K562 (cell line): ENCODE data around the gene UPF2. TPM values are rescaled to one million over a fixed set of nuclear protein-coding genes. Genes with fewer than 3 reads are reported as not detected.

Experiments used
- ATAC-seq: fragments of 200-7000 bp; cut with Tn5 transposase; 3 replicates; pipeline ENCODE4 v1.9.1; 2020; ENCODE audit warnings: moderate library complexity
- BruUV-seq: library from RNA; stranded (reverse); fragments of 400-500 nt; replicated peaks from 2 replicates; lab custom pipeline; 2021; lab: Mats Ljungman, UMichigan
- CTCF ChIA-PET: fragments of 300-600 bp; formaldehyde crosslinking; extraction: SDS; loops from one replicate; lab custom pipeline; 2021; ENCODE audit warnings: low intra/inter-chr PET ratio; lab: Yijun Ruan, JAX
- POLR2A ChIA-PET: fragments of 300-600, 350-650 bp; sonication (Branson Sonifier 250); formaldehyde crosslinking; extraction: SDS; loops from one replicate; lab custom pipeline; 2021; ENCODE audit warnings: antibody characterized with exemption, inconsistent platforms; lab: Yijun Ruan, JAX
- DNase-seq, 4 experiments: peaks; one replicate each; pipeline versions ENCODE4 v3.0.0 to v3.0.0-alpha.2; 2011 to 2018; ENCODE audit warnings: low spot score in 3 of 4, mixed read lengths in 3 of 4; ENCODE audit errors: extremely low read depth in 1 of 4
- FAIRE-seq: peaks from 2 replicates; lab custom pipeline; 2011; peaks lifted over from hg19 to GRCh38; lab: Jason Lieb, UNC
- H2AFZ ChIP-seq: 2 replicates; pipeline ENCODE4 v1.6.0; 2011; ENCODE audit warnings: low read depth, low read length, control low read depth, inconsistent platforms
- H3K27ac ChIP-seq: fragments of 200-600 bp; 3 replicates; pipeline ENCODE4 v1.8.0; 2011; ENCODE audit warnings: low read depth, mild to moderate bottlenecking, control low read depth, inconsistent platforms, low read length, moderate library complexity, mixed read lengths; ENCODE audit errors: extremely low read depth
- H3K27me3 ChIP-seq, 2 experiments: fragments of 300-600 bp in 1 of 2; 2 replicates in 1 of 2; 3 replicates in 1 of 2; pipeline versions ENCODE4 v1.6.0 to v1.8.0; 2011; ENCODE audit warnings: inconsistent platforms in 2 of 2, low read length in 2 of 2, mild to moderate bottlenecking in 1 of 2, mixed read lengths in 1 of 2, moderate library complexity in 1 of 2; ENCODE audit not compliant: control insufficient read depth in 2 of 2, insufficient read depth in 2 of 2
- H3K36me3 ChIP-seq: fragments of 300-600 bp; 3 replicates; pipeline ENCODE4 v1.8.0; 2011; ENCODE audit warnings: mild to moderate bottlenecking, low read length, inconsistent platforms; ENCODE audit not compliant: control insufficient read depth, insufficient read depth
- H3K4me1 ChIP-seq, 2 experiments: fragments of 200-600 bp in 1 of 2; replicated peaks in 1 of 2; 2 replicates in 1 of 2; 3 replicates in 1 of 2; pipeline versions ENCODE4 v1.5.1 to v1.8.0; 2011; ENCODE audit warnings: inconsistent platforms in 2 of 2, low read length in 2 of 2, mild to moderate bottlenecking in 1 of 2, mixed read lengths in 1 of 2, moderate library complexity in 1 of 2; ENCODE audit not compliant: control insufficient read depth in 2 of 2, insufficient read depth in 2 of 2
- H3K4me2 ChIP-seq: 2 replicates; pipeline ENCODE4 v1.6.1; 2011; ENCODE audit warnings: low read length, control low read depth, inconsistent platforms, mixed read lengths; ENCODE audit not compliant: insufficient read depth
- H3K4me3 ChIP-seq: fragments of 200-600 bp; sonication (generic), shearing (Covaris generic); 2 replicates; pipeline ENCODE4 v1.5.1; 2016; ENCODE audit warnings: control low read depth, inconsistent platforms
- H3K79me2 ChIP-seq: fragments of 200-600 bp; 3 replicates; pipeline ENCODE4 v1.8.0; 2011; ENCODE audit warnings: low read length, inconsistent platforms; ENCODE audit not compliant: control insufficient read depth, insufficient read depth
- H3K9ac ChIP-seq, 2 experiments: 2 replicates each; pipeline versions ENCODE4 v1.6.0 to v1.6.1; 2011; ENCODE audit warnings: low read depth in 2 of 2, low read length in 2 of 2, control low read depth in 1 of 2, inconsistent platforms in 1 of 2, mild to moderate bottlenecking in 1 of 2, mixed read lengths in 1 of 2; ENCODE audit not compliant: insufficient read depth in 1 of 2
- H3K9me1 ChIP-seq: one replicate; pipeline ENCODE4 v1.6.0; 2011; ENCODE audit warnings: inconsistent platforms, mild to moderate bottlenecking, low read length, moderate library complexity; ENCODE audit not compliant: control insufficient read depth, insufficient read depth
- H3K9me3 ChIP-seq: replicated peaks from 2 replicates; pipeline ENCODE4 v1.5.1; 2011; ENCODE audit warnings: low read depth, low read length, inconsistent platforms; ENCODE audit not compliant: control insufficient read depth, insufficient read depth
- H4K20me1 ChIP-seq: replicated peaks from 2 replicates; pipeline ENCODE4 v1.6.1; 2011; ENCODE audit warnings: low read length, inconsistent platforms, mixed read lengths; ENCODE audit not compliant: control insufficient read depth, insufficient read depth
- ARHGAP35 ChIP-seq: fragments of 450-650 bp; IDR thresholded peaks from 2 replicates; pipeline ENCODE4 v1.6.1; 2018; ENCODE audit not compliant: partially characterized antibody
- BDP1 ChIP-seq: IDR thresholded peaks from 3 replicates; pipeline ENCODE4 v1.6.1; 2011; ENCODE audit not compliant: insufficient read length, insufficient read depth
- BMI1 ChIP-seq: fragments of 150-350 bp; IDR thresholded peaks from 2 replicates; pipeline ENCODE4 v1.6.1; 2014; ENCODE audit warnings: low read length
- EP400 ChIP-seq: fragments of 450-650 bp; IDR thresholded peaks from 2 replicates; pipeline ENCODE4 v1.6.1; 2017; ENCODE audit warnings: antibody characterized with exemption, mild to moderate bottlenecking, moderate library complexity
- ERF ChIP-seq: fragments of 450-650 bp; formaldehyde crosslinking; IDR thresholded peaks from 2 replicates; pipeline ENCODE4 v1.4.0; 2020; ENCODE audit warnings: mild to moderate bottlenecking, mixed read lengths
- HDGF ChIP-seq: fragments of 450-650 bp; IDR thresholded peaks from 2 replicates; pipeline ENCODE4 v1.6.1; 2016
- JUN ChIP-seq, 2 experiments: sonication (generic) in 1 of 2; formaldehyde crosslinking in 1 of 2; IDR thresholded peaks; 2 replicates each; pipeline versions ENCODE4 v1.6.1 to v1.8.0; 2012 to 2022; ENCODE audit warnings: borderline replicate concordance in 2 of 2, mild to moderate bottlenecking in 2 of 2, improper control_type of control experiment in 1 of 2, low read depth in 1 of 2, low read length in 1 of 2, missing genetic modification reagents in 1 of 2
- JUND ChIP-seq, 2 experiments: IDR thresholded peaks; 2 replicates in 1 of 2; 3 replicates in 1 of 2; pipeline ENCODE4 v1.6.1; 2011; ENCODE audit warnings: borderline replicate concordance in 2 of 2, low read depth in 2 of 2, low read length in 2 of 2, improper control_type of control experiment in 1 of 2, missing biosample characterization in 1 of 2, missing genetic modification characterization in 1 of 2, missing genetic modification reagents in 1 of 2
- MTA3 ChIP-seq: fragments of 450-650 bp; formaldehyde crosslinking; IDR thresholded peaks from 2 replicates; pipeline ENCODE4 v1.6.1; 2017; ENCODE audit warnings: mild to moderate bottlenecking, borderline replicate concordance
- NCOA1 ChIP-seq: fragments of 450-650 bp; IDR thresholded peaks from 2 replicates; pipeline ENCODE4 v1.6.1; 2016; ENCODE audit warnings: low read depth
- NFXL1 ChIP-seq: fragments of 450-650 bp; formaldehyde crosslinking; IDR thresholded peaks from 2 replicates; pipeline ENCODE4 v1.4.0; 2021; ENCODE audit warnings: mild to moderate bottlenecking
- NKRF ChIP-seq: fragments of 450-650 bp; IDR thresholded peaks from 2 replicates; pipeline ENCODE4 v1.6.1; 2016; ENCODE audit warnings: borderline replicate concordance
- PURB ChIP-seq: sonication (generic); formaldehyde crosslinking; IDR thresholded peaks from 2 replicates; pipeline ENCODE4 v1.9.0; 2021; ENCODE audit warnings: low read depth, mild to moderate bottlenecking, missing genetic modification reagents
- RAD51 ChIP-seq: fragments of 450-650 bp; IDR thresholded peaks from 2 replicates; pipeline ENCODE4 v1.7.1; 2016; ENCODE audit warnings: low read depth, mild to moderate bottlenecking, borderline replicate concordance
- SIRT6 ChIP-seq: IDR thresholded peaks from one replicate; pipeline ENCODE4 v1.6.1; 2012; ENCODE audit warnings: low read depth, mild to moderate bottlenecking, control low read depth, inconsistent platforms, low read length, moderate library complexity
- ZNF277 ChIP-seq: fragments of 250-450 bp; sonication (Bioruptor Pico); IDR thresholded peaks from 2 replicates; pipeline ENCODE4 v1.8.0; 2022; ENCODE audit warnings: inconsistent platforms, mild to moderate bottlenecking, moderate library complexity, borderline replicate concordance
- ZNF717 ChIP-seq: fragments of 250-450 bp; sonication (Bioruptor Pico); IDR thresholded peaks from 2 replicates; pipeline ENCODE4 v1.5.0; 2021
- WGBS: fragments of 100-300 bp; shearing (Covaris generic); methylation state at CpG from one replicate; pipeline ENCODE4 v1.1.6; 2016; ENCODE audit warnings: low coverage, mixed read lengths; ENCODE audit not compliant: insufficient coverage; ENCODE audit errors: missing lambda C conversion rate; 5-methylcytosine and 5-hydroxymethylcytosine counted together
- in situ Hi-C: fragments of 300-500 bp; cut with MboI; formaldehyde crosslinking; loops from 4 replicates; pipeline ENCODE4 v1.15.0; 2018; ENCODE audit warnings: inconsistent platforms, mixed read lengths
- intact Hi-C: fragments of 100-400 bp; cut with micrococcal nuclease; formaldehyde crosslinking; loops from 2 replicates; pipeline ENCODE4 v1.14.2; 2022
- polyA plus RNA-seq, 8 experiments: library from polyadenylated mRNA; depleted of rRNA in 4 of 8; stranded (reverse) in 5 of 8; unstranded in 3 of 8; fragments of >200 nt; fragmentation: Nextera tagmentation in 2 of 8; fragmentation: Illumina TruSeq in 1 of 8; extraction: Ambion mirVana in 2 of 8; extraction: Trizol in 1 of 8; gene quantifications; 2 replicates each; pipeline versions ENCODE4 v1.2.1 to v1.2.3, GENCODE V29; 2011 to 2014; ENCODE audit warnings: inconsistent platforms in 1 of 8, missing spikeins in 1 of 8
- total RNA-seq, 7 experiments: library from RNA; depleted of rRNA in 6 of 7; stranded (reverse); fragments of >200 nt in 6 of 7; fragmentation: Illumina TruSeq in 2 of 7; extraction: Trizol in 2 of 7; gene quantifications; 2 replicates each; pipeline versions ENCODE4 v1.2.1 to v1.2.3, GENCODE V29; 2011 to 2021; ENCODE audit warnings: low replicate concordance in 1 of 7
- TF ChIP-seq, protein P1 (sequence below): fragments of 200-800 bp; sonication (Bioruptor generic); IDR thresholded peaks from 2 replicates; pipeline ENCODE4 v1.6.1; 2017; ENCODE audit warnings: missing genetic modification characterization, missing compliant biosample characterization

The UPF2 gene
- total and polyA plus RNA-seq, 9 of the 15 experiments (the other 6 are each of a cell fraction or from before 2014, with no cell fraction given), result 13.9 to 37.7 (median 23.7) TPM

- in situ Hi-C loops, result no loop called here
- ATAC-seq (no peak), DNase-seq (no peak), FAIRE-seq (no peak)
- TF ChIP-seq JUND (IDR thresholded peaks at IDR 0.05; ENCODE audit: borderline replicate concordance, low read depth, low read length) (no peak), JUND (tag; IDR thresholded peaks at IDR 0.05; ENCODE audit: borderline replicate concordance, low read depth, low read length) (no peak), ZNF717 (no peak), SIRT6 (no peak), ERF (CRISPR knock-in tag) (no peak), NCOA1 (no peak), EP400 (no peak), NKRF (no peak), BDP1 (no peak), RAD51 (no peak), JUN (IDR thresholded peaks at IDR 0.05; ENCODE audit: borderline replicate concordance, low read depth, low read length) (no peak), JUN (CRISPR knock-in tag; IDR thresholded peaks at IDR 0.05; ENCODE audit: borderline replicate concordance) (no peak), BMI1 (no peak), NFXL1 (CRISPR knock-in tag) (no peak), HDGF (no peak), ZNF277 (CRISPR knock-in tag) (no peak), ARHGAP35 (no peak), PURB (CRISPR knock-in tag) (no peak), MTA3 (no peak)
- TF ChIP-seq, protein P1, sequence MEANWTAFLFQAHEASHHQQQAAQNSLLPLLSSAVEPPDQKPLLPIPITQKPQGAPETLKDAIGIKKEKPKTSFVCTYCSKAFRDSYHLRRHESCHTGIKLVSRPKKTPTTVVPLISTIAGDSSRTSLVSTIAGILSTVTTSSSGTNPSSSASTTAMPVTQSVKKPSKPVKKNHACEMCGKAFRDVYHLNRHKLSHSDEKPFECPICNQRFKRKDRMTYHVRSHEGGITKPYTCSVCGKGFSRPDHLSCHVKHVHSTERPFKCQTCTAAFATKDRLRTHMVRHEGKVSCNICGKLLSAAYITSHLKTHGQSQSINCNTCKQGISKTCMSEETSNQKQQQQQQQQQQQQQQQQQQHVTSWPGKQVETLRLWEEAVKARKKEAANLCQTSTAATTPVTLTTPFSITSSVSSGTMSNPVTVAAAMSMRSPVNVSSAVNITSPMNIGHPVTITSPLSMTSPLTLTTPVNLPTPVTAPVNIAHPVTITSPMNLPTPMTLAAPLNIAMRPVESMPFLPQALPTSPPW, result no peak
- Histone ChIP-seq H3K27me3 (no peaks in the 10 kb centered on the region), H3K9ac (peak overlapping the region in 1 of 2 experiments; percentile 48; a peak in 1 of 4 replicates), H4K20me1 (no peaks in the 10 kb centered on the region), H3K4me2 (no peak overlapping the region), H2AFZ (no peak overlapping the region), H3K4me1 (peaks cover 2 to 19% of the 10 kb centered on the region in 2 experiments; a peak in 4 of 5 replicates), H3K27ac (no peak overlapping the region; the same call in 2 of the 3 replicates), H3K9me3 (no peaks in the 10 kb centered on the region), H3K79me2 (peaks cover 14% of the 10 kb centered on the region), H3K4me3 (no peak overlapping the region), H3K9me1 (no peaks in the 10 kb centered on the region), H3K36me3 (no peaks in the 10 kb centered on the region)
- BruUV-seq, result no TSS peak
- 53% methylated on average over 4 of the region's 4 CpGs for WGBS
- intact Hi-C loops, result loop anchor here (5.0 kb wide), 1 partner anchor 54 kb away; the partner anchor contains the start of gene SEC61A2
- ChIA-PET CTCF (no interaction called here), POLR2A (interaction anchor here (0.6 to 1.0 kb wide), 2 partner anchors 21 to 48 kb away, joined by 3 read pairs; no protein-coding TSS in a partner anchor)
Observed at GRCh38 chr10:12073526-12073925, 30.9 kb upstream of the UPF2 start.
